Muscle of arm (tissue), 12 donors: Measurements from ENCODE around the gene CGNL1. TPM values are rescaled to one million over a fixed set of nuclear protein-coding genes. Genes with fewer than 3 reads are reported as not detected.

ENCODE experiments used
- DNase-seq: peaks from one replicate; pipeline ENCODE4 v3.0.0-alpha.2; 2013
- polyA plus RNA-seq, 12 donors: library from polyadenylated mRNA; unstranded; fragments of 120-200 nt; gene quantifications; one replicate each; pipeline ENCODE4 v1.2.1, GENCODE V29; 2013; ENCODE audit not compliant: insufficient read length in 12 of 12

Gene CGNL1
- polyA plus RNA-seq, 12 donors: 7.2 to 20.3 (median 8.8) TPM; not detected in 1

GRCh38 chr15:57596978-57597377 lies 220.7 kb downstream of the CGNL1 start:
- no peak for DNase-seq

- DNase-seq: no peak
Measured at GRCh38 chr15:57597431-57597830, 221.1 kb downstream of the CGNL1 start.

GRCh38 chr15:57598346-57598745 lies 222.0 kb downstream of the CGNL1 start:
- no peak for DNase-seq

- no peak for DNase-seq
Measured at GRCh38 chr15:57599296-57599810, 223.0 kb downstream of the CGNL1 start.

- no peak for DNase-seq
Measured at GRCh38 chr15:57600197-57600596, 223.9 kb downstream of the CGNL1 start.

Other genes starting within 250 kb of the CGNL1 start
- gene MYZAP, start 215.4 kb downstream of the CGNL1 start, polyA plus RNA-seq: 1 to 10 TPM in 11 of 12 donors, not detected in 1; 2.3 to 6.3 (median 3.2) TPM